ENCODE data around the gene ZDHHC7.

ZDHHC7 gene

DNA sequence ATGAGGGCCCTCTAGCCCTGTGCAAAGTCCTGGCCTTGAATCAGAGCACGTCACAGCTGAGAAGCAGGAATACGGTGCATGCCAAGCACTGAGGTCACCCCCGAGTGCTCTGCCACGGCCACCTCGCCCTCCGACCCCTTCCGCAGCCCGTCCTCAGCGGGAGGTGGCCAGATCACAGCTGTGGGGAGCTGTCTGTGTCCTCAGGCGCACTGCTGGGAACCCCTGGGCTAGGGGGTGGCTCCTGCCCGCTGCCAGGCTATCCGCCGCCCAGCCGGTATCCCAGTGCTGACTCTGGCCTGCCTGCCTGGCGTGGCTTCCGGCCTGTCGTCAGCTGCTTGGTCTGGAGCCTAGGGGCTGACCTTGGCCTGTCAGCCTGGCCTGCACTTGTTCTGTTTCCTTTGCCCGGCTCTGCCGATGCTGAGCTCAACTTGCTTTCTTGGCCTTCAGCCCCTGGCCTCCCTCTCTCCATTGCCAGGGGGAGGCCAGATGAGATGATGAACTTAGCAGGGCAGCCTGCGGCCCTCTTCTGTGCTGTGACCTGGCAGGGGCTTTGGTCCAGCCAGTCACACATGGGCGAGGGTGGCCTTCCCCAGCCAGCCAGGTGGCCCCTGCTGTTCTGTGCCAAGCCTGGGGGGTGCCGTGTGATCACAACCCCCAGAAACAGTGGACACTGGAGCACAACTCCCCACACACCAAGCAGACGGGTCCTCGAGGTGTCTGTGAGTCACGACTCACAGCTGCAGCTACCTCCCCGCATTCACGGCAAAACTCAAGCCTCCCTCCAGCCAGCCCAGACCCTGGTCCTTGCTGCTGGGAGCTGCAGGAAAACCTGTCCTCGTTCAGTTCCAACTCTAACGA, 77.3 kb downstream of the ZDHHC7 start:
- DNase-seq, result no peak

DNA sequence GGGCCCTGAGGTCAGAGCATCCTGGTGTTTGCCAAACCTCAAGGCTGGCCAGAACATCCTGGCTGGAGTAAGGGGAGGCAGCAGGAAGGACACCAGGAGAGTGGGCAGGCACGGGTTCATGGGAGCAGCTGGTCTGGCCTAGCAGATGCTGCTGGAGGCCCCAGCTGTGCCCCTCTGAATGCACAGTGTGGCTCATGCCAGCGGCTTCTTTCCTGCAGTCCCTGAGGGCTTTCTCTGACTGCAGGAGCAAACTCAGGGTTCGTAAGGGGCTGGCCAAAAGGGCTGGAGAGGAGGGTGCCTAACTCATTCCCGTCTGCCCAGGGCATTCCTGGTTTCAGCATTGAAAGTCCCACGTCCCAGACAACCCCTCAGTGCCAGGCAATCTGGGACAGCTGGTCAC, 78.7 kb downstream of the ZDHHC7 start:
- no peak for DNase-seq

DNA sequence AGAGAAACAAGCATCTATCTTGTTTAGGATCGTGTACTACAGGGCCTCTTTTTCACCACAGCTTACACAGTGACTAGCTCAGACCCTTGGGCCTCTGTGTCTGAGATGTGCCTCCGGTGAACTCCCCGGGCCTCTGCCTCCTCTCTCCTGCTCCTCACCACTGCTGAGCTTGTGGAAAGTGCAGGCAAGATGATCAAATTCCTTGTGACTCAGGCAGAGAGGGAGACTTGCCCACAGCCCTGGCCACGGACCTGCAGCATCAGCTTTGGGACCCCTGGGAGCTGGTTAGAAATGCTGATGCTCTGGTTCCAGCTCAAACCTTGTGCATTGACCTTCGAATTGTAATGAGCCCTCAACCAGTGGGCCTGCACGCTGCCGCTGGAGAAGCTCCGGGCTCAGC, 79.8 kb downstream of the ZDHHC7 start:
- no peak for DNase-seq

DNA sequence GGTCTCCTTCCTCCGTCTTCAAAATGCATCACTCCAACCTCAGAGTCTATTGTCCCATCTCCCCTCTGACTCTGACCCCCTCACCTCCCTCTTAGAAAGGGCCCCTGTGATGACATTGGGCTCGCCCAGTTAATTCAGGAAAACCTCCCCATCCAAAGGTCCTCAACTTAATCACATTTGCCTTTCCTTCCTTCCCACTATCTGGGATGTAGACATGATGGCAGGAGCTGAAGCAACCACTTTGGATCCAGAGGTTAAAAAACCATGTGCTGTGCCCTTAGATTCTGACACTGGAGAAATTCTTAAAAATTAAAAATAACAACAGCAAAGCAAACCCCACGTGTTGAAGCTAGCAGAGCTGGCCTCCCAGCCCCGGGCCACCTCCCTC, 80.2 kb downstream of the ZDHHC7 start:
- no peak for DNase-seq

DNA sequence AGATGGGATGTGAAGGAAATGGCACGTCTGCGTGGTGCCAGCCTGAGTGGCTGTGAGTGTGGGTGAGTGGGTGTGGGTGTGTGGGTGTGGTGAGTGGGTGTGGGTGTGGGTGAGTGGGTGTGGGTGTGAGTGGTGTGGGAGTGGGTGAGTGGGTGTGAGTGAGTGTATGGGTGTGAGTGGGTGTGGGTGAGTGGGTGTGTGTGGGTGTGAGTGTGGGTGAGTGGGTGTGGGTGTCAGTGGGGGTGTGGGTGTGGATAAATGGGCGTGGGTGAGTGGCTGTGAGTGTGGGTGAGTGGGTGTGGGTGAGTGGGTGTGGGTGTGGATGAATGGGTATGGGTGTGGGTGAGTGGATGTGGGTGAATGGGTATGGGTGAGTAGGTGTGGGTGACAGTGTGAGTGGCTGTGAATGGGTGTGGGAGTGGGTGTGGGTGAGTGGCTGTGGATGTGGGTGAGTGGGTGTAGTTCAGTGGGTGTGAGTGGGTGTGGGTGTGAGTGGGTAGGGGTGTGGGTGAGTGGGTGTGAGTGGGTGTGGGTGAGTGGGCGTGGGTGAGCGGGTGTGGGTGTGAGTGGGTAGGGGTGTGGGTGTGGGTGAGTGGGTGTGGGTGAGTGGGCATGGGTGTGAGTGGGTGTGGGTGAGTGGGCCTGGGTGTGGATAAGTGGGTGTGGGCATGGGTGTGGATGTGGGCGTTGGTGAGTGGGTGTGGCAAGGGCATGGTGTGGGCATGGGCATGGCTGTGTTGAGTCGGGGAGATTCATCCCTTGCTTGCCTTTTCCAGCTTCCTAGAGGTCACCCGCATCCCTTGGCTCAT, 80.8 kb downstream of the ZDHHC7 start:
- DNase-seq, result no peak

DNA sequence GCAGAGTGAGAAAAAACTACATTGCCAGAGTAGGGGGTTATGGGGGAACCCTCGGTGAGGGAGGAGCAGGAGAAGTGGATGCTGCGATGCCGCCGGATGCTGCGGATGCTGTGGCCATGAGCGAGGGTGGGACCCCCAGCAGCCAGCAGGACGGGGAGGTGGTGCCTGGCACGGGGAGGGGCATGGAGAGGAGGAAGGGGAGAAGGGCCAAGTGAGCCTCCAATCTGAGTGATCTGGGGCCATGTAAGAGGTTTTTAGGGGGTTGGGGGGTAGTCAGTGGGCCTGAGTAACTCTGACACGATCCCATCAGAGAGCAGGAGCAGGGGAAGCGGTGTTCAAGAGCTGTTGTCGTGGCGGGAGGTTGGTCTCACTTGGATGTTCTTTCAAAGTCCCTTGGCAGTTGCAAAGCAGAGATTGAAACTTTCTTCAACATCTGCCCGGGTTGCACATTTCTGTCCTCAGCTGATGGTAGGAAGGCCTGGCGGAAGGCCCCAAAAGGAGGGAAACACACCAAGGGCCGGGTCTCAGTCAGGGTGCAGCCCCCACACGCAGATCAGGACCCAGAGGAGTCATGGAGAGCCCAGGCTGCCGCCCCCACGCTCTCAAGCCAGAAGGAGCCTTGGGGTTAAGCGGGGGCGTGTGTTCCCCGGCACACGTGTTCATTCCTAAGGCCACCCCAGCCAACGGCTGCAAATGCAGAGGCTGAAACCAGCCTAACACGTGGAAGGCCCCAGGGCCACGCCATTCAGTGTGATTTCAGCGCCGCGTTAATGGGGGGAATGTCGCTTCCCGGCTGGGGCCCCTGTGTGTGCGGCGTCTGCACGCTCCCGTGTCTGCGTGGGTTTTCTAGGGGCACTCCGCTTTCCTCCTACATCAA, 81.7 kb downstream of the ZDHHC7 start:
- DNase-seq, result no peak

DNA sequence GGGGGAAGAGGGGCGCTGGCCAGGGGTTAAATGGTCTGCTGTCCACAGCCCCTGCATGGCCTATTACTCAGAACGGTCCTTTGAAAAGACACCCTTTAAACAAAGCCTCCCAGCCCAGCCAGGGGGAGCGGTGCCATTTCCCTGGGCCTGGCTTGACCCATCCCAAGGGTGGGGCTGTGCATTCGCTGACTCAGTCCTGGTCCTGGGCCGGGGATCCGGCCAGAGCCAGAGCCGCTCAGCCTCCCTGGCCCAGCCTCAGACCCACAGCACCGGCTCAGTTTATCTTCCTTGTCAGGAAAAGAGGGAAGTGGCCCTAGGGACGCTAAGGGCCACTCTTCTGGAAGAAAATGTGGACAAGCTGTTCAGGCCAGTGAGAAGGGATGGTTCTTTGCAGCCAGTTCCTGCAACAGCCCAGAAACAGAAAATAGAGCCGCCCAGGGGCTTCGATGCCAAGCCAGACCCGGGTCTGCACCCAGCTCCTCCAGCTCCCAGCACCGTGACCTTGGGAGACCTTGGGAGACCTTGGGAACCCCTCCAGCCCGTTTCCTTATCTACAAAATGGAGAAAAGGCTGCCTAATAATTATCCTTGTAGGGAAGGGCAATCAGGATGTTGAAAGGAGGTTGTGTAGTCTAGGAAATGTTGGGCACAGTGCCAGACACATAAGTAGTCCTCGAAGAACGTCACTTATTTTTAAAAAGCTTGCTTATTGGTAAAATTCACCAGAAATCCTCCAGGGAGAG, 82.5 kb downstream of the ZDHHC7 start:
- DNase-seq, result no peak

DNA sequence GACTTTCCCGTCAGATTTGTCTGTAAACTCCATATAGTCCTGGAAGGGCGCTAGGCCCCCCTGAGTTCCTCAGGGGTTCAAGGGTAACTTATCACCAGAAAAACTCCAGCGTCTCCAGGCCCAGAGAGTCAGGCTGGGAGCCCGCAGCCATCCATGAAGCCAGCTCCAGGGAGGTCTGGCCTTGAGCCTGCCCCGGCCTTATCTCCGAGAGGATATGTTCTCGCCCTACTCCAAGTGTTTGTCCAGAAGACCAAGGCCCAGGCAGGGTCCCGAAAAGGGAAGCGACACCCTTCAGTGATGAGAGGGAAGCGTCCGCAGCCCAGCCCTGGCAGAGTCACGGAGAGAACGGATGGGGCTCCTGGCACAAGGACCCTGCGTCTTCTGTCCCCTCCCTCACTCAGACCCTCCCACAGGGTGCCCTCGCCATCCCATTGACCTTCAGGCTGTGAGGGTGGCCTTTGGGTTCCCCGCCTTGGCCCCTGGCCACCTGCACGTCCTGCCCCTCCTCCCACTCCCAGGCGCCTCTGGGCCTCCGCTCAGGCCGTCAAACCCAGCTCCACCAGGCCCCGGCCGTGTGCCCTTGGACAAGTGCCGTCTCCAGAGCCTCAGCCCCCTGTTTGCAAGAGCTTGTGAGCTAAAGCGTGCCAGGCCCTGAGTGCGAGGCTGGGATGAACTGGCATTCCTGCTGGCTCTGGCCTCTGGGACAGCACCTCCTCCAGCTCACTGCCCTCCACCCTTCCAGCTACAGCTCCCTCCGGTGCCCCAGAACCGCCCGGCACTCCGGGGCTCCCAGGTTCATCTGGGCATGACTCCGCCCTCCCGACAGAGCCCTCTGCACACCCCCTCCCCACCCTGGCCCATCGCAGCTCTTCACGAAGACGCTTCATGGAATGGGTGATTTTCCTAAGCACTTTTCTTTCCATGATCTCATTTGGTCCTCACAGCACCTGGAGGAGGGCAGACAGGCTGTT, 83.4 kb downstream of the ZDHHC7 start:
- DNase-seq, result no peak

DNA sequence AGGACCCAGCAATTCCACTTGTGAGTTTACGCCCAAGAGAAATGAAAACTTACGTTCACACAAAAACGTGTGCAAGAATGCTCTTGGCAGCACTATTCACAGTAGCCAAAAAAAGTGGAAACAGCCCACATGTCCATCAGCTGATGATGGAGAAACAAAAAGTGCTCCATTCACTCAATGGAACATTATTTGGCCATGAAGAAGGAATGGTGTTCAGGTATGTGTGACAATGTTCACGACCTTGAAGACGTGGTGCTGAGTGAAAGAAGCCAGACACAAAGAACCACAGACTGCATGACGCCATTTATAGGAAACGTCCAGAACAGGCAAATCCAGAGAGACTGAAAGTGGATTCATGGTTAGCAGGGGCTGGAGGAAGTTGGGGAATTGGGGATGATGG, 84.9 kb downstream of the ZDHHC7 start:
- DNase-seq, result no peak

DNA sequence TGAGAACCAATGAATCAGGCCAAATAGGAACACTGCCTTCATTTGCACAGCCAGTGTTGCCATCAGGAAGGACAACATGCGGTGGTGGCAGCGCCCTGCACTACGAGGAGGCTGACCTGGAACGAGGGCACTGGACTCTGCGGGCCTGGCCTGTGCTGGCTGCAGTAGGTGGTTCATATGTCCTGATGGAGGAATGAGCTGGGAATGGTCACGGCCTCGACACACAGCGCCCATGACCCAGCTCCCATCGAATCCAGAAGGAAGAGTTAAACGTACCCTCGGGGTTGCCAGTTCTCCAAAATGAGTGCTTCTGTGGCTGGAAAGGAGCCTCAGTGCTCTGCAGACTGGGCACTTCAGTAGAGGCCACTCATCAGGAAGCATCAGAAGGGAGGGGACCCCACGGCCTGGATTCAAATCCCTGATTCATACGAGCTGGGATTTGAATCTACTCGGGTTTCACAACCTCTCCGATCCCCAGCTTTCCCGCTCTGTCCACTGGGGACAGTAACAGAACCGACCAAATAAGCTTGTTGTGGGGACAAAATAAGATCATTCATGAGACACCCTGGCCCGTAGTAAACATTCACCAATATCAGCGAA, 85.5 kb downstream of the ZDHHC7 start:
- no peak for DNase-seq

DNA sequence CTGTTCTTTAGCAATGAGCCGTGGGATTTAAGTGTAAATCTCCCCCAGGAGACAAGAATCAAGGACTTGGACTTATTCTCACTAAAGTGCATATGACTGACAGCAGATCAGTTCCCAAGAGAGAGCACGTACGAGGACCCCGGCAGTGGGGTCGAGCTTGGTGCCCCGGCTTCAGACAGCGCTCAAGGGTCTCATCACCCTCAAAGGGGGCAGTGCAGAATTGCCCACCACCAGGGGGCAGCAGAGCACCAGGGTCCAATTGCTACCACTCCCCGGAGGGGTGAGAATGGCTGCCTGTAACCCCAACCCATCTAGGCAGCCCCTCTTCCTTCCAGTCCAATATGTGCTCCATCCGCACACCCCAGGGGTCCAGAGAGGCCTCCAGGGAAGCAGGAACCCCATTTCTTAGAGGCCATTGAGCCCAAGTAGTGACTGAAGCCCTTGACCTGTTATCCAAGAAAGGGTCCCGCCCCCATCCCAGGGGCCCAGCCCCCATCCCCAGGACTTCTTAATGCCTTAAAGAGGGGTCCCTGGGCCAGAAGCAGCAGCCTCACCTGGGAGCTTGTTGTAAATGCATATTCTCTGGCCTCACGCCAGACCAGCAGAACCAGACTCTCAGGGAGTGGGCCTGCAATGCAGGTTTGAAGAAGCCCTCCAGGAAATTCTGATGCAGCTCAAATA, 86.1 kb downstream of the ZDHHC7 start:
- DNase-seq, result peak; percentile 77

DNA sequence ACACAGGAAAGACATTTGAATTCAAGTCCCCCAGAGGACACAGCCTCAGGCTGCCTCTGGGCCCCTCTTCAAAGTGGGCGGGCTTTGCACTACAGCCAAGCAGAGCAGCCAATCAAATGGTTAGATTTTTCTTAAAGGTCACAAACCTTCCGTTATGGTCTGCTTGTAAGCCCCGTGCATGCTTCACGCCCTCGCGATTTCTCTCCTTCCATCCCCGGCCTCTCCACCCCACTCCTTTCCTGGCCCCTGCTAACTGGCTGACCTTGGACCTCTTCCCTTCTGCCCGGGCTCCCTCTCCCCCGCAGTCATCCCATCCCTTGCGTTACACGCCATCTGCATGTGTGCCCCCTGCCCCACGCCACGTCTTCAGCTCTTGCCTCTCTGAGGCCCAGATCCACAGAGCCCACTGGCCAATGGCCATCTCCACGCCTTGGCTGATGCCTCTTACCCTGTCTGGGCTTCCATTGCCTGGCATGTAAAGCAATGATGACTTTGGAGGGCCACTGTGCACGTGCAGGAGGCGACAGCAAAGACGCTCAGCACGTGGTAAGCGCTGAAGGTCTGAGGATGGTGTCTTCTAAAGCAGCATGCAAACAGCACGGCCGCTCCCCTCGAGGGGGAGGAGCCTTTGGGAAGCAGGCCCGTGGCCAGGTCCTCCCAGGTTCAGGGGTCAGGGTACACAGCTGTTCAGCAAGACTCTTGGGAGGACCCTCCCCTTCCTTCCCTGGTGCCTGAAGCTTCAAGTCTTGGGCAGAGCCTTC, 86.8 kb downstream of the ZDHHC7 start:
- no peak for DNase-seq
